ENCODE measurements around the gene CD160. TPM values are rescaled to one million over a fixed set of nuclear protein-coding genes. Genes with fewer than 3 reads are reported as not detected.
A peak's percentile ranks its signal among the peaks of the same experiment; 100 is the strongest.

The CD160 gene
- total RNA-seq, 1 experiment from 2014 or later, result not detected

GRCh38 chr1:145747398-145748247 is 28.3 kb downstream of the CD160 start:
- no peak for DNase-seq (ENCODE audit: low spot score)
- CTCF ChIA-PET, result no interaction called here

GRCh38 chr1:145750426-145750825 is 31.1 kb downstream of the CD160 start:
- POLR2A ChIA-PET (ENCODE audit: low non-redundant PET), result no interaction called here
- intact Hi-C loops (cut with micrococcal nuclease; ENCODE audit: unreplicated experiment), result no loop called here

More at GRCh38 chr1:145747398-145748247, 28.3 kb downstream of the CD160 start:
- Histone ChIP-seq H3K4me1 (ENCODE audit: insufficient read depth, low read length, poor library complexity, severe bottlenecking) (peaks cover 26% of the 10 kb centered on the region), H3K4me3 (ENCODE audit: low read depth, low read length, poor library complexity, severe bottlenecking) (no peak overlapping the region), H3K36me3 (ENCODE audit: insufficient read depth, low read length, poor library complexity, severe bottlenecking) (peaks cover 21% of the 10 kb centered on the region), H3K9me3 (ENCODE audit: low read depth, low read length, poor library complexity, severe bottlenecking) (no peaks in the 10 kb centered on the region), H3K27ac (ENCODE audit: low read depth, low read length, poor library complexity, severe bottlenecking) (no peak overlapping the region), H3K27me3 (replicated peaks; ENCODE audit: insufficient read depth, low read depth, low read length, poor library complexity) (no peaks in the 10 kb centered on the region)
- intact Hi-C loops (cut with micrococcal nuclease; ENCODE audit: unreplicated experiment), result no loop called here
- BruUV-seq (replicated peaks), result no TSS peak
- TF ChIP-seq EZH2 (IDR thresholded peaks at IDR 0.05; ENCODE audit: borderline replicate concordance, low read depth, low read length, poor library complexity, severe bottlenecking) (no peak), CTCF (conservative IDR thresholded peaks at IDR 0.05; ENCODE audit: low read depth, low read length) (no peak)
- POLR2A ChIA-PET (ENCODE audit: low non-redundant PET), result no interaction called here

GRCh38 chr1:145751491-145752037 is 32.3 kb downstream of the CD160 start:
- intact Hi-C loops (cut with micrococcal nuclease; ENCODE audit: unreplicated experiment), result no loop called here
- Histone ChIP-seq H3K36me3 (ENCODE audit: insufficient read depth, low read length, poor library complexity, severe bottlenecking) (peaks cover 12% of the 10 kb centered on the region), H3K27me3 (replicated peaks; ENCODE audit: insufficient read depth, low read depth, low read length, poor library complexity) (no peaks in the 10 kb centered on the region), H3K9me3 (ENCODE audit: low read depth, low read length, poor library complexity, severe bottlenecking) (no peaks in the 10 kb centered on the region), H3K4me1 (ENCODE audit: insufficient read depth, low read length, poor library complexity, severe bottlenecking) (peaks cover 26% of the 10 kb centered on the region), H3K27ac (ENCODE audit: low read depth, low read length, poor library complexity, severe bottlenecking) (peak overlapping the region; percentile 41), H3K4me3 (ENCODE audit: low read depth, low read length, poor library complexity, severe bottlenecking) (no peak overlapping the region)
- ChIA-PET POLR2A (ENCODE audit: low non-redundant PET) (no interaction called here), CTCF (no interaction called here)
- no TSS peak for BruUV-seq (replicated peaks)
- TF ChIP-seq CTCF (conservative IDR thresholded peaks at IDR 0.05; ENCODE audit: low read depth, low read length) (no peak), EZH2 (IDR thresholded peaks at IDR 0.05; ENCODE audit: borderline replicate concordance, low read depth, low read length, poor library complexity, severe bottlenecking) (no peak)
- DNase-seq (ENCODE audit: low spot score), result peak; percentile 67

More at GRCh38 chr1:145750426-145750825, 31.1 kb downstream of the CD160 start:
- Histone ChIP-seq H3K36me3 (ENCODE audit: insufficient read depth, low read length, poor library complexity, severe bottlenecking) (peaks cover 14% of the 10 kb centered on the region), H3K9me3 (ENCODE audit: low read depth, low read length, poor library complexity, severe bottlenecking) (no peaks in the 10 kb centered on the region), H3K4me1 (ENCODE audit: insufficient read depth, low read length, poor library complexity, severe bottlenecking) (peaks cover 26% of the 10 kb centered on the region), H3K27ac (ENCODE audit: low read depth, low read length, poor library complexity, severe bottlenecking) (peak overlapping the region; percentile 41), H3K4me3 (ENCODE audit: low read depth, low read length, poor library complexity, severe bottlenecking) (no peak overlapping the region), H3K27me3 (replicated peaks; ENCODE audit: insufficient read depth, low read depth, low read length, poor library complexity) (no peaks in the 10 kb centered on the region)
- CTCF ChIA-PET, result interaction anchor here (0.6 kb wide), 1 partner anchor 262 kb away, joined by 7 read pairs; no protein-coding TSS in a partner anchor
- no TSS peak for BruUV-seq (replicated peaks)
- TF ChIP-seq CTCF (conservative IDR thresholded peaks at IDR 0.05; ENCODE audit: low read depth, low read length) (no peak), EZH2 (IDR thresholded peaks at IDR 0.05; ENCODE audit: borderline replicate concordance, low read depth, low read length, poor library complexity, severe bottlenecking) (no peak)
- peak; percentile 32 for DNase-seq (ENCODE audit: low spot score)

Measured in A673 (cell line).